ENCODE data around the gene SLC26A2.

- no peak for TF ChIP-seq CTCF (conservative IDR thresholded peaks at IDR 0.05 in 1 of 2, IDR thresholded peaks at IDR 0.05 in 1 of 2; ENCODE audit: extremely low read depth in 1 of 2, insufficient read depth in 1 of 2, low read depth in 1 of 2, low read length in 2 of 2)
- no peak for TF ChIP-seq EZH2 (IDR thresholded peaks at IDR 0.05; ENCODE audit: borderline replicate concordance, low read length)
Observed at GRCh38 chr5:149969181-149969930, 8.8 kb downstream of the SLC26A2 start.
